Esophagus squamous epithelium (tissue), 5 donors: ENCODE data around the gene CXCL14. TPM values are rescaled to one million over a fixed set of nuclear protein-coding genes. Genes with fewer than 3 reads are reported as not detected.

Source experiments
- DNase-seq: peaks from one replicate; lab custom pipeline; 2025; lab: John Stamatoyannopoulos, UW
- H3K27ac ChIP-seq, 4 donors: fragments of 200-600 bp; sonication (generic); one replicate each; pipeline ENCODE4 v1.5.1; 2016 to 2019; ENCODE audit warnings: mild to moderate bottlenecking in 1 of 4
- H3K27me3 ChIP-seq, 4 donors: fragments of 200-600 bp; sonication (generic); 1 replicate in 3 of 4; 2 replicates in 1 of 4; pipeline versions ENCODE4 v1.5.1 to v1.6.0; 2017 to 2021; ENCODE audit warnings: antibody characterized with exemption in 1 of 4
- H3K36me3 ChIP-seq, 3 donors: fragments of 200-600 bp; sonication (generic); one replicate each; pipeline ENCODE4 v1.5.1; 2016 to 2019
- H3K4me1 ChIP-seq, 3 donors: fragments of 200-600 bp; sonication (generic); one replicate each; pipeline ENCODE4 v1.5.1; 2017 to 2019
- H3K4me3 ChIP-seq, 4 donors: fragments of 200-600 bp; sonication (generic); 1 replicate in 3 of 4; 2 replicates in 1 of 4; pipeline ENCODE4 v1.5.1; 2016 to 2019; ENCODE audit warnings: mild to moderate bottlenecking in 2 of 4, moderate library complexity in 1 of 4
- H3K9me3 ChIP-seq, 3 donors: fragments of 200-600 bp; sonication (generic); one replicate each; pipeline ENCODE4 v1.5.1; 2016 to 2019
- POLR2A ChIP-seq, 4 donors: fragments of 450-650 bp; IDR thresholded peaks; one replicate each; pipeline ENCODE4 v1.6.1; 2017; ENCODE audit warnings: antibody characterized with exemption in 4 of 4, mild to moderate bottlenecking in 4 of 4, moderate library complexity in 3 of 4
- WGBS, 2 donors: methylation state at CpG; one replicate each; pipeline ENCODE4 v1.1.5; 2018; 5-methylcytosine and 5-hydroxymethylcytosine counted together
- intact Hi-C: fragments of 100-400 bp; cut with DNase I; formaldehyde crosslinking; loops from one replicate; pipeline ENCODE4 v1.15.0; 2022
- total RNA-seq, 4 donors: library from RNA; depleted of rRNA; stranded (reverse); fragments of >200 nt; gene quantifications; one replicate each; pipeline ENCODE4 v1.1.0, GENCODE V29; 2016
- TF ChIP-seq, protein P1 (sequence below), 6 experiments: fragments of 450-650 bp in 4 of 6; fragments of 200-600 bp in 2 of 6; sonication (generic) in 2 of 6; IDR thresholded peaks; one replicate each; pipeline ENCODE4 v1.5.1; 2016 to 2019; ENCODE audit warnings: antibody characterized with exemption in 6 of 6, mild to moderate bottlenecking in 4 of 6, moderate library complexity in 4 of 6
- donor health status: DM: yes; HTN: yes; CAD: no.

The CXCL14 gene
- total RNA-seq, 4 donors from 2014 or later = 23.1 to 160 (median 95.4) TPM

DNA sequence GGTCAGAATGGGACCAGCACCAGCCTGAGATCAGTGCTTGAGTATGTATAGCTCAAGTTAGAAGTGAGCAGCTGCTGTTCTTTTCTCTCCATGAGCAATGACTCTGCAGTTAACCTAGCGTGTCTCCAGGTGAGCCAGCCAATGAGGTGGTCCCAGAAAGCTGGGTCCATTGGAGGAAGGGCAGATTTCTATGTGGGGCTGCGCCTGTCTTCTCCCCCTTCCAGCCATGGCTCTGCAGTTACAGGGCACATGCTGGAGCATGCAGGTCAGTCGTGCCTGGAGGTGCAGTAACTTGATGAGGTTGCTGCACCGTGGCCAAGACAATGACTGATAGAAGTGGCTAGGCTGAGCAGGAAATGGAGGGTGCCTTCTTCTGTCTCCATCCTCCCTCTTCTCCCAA is 29.6 kb upstream of the CXCL14 start:
- Histone ChIP-seq H3K4me1 (peaks cover 5 to 39% (median 9%) of the 10 kb centered on the region in 3 donors), H3K27ac (peak overlapping the region in 3 of 4 donors; percentile 25 to 56 (median 55)), H3K36me3 (no peaks in the 10 kb centered on the region), H3K9me3 (no peaks in the 10 kb centered on the region), H3K27me3 (no peaks in the 10 kb centered on the region), H3K4me3 (no peak overlapping the region)
- intact Hi-C loops = no loop called here
- WGBS, 2 donors = no CpG with 5 or more reads among the region's 4 CpGs
- TF ChIP-seq, protein P1, sequence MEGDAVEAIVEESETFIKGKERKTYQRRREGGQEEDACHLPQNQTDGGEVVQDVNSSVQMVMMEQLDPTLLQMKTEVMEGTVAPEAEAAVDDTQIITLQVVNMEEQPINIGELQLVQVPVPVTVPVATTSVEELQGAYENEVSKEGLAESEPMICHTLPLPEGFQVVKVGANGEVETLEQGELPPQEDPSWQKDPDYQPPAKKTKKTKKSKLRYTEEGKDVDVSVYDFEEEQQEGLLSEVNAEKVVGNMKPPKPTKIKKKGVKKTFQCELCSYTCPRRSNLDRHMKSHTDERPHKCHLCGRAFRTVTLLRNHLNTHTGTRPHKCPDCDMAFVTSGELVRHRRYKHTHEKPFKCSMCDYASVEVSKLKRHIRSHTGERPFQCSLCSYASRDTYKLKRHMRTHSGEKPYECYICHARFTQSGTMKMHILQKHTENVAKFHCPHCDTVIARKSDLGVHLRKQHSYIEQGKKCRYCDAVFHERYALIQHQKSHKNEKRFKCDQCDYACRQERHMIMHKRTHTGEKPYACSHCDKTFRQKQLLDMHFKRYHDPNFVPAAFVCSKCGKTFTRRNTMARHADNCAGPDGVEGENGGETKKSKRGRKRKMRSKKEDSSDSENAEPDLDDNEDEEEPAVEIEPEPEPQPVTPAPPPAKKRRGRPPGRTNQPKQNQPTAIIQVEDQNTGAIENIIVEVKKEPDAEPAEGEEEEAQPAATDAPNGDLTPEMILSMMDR (IDR thresholded peaks at IDR 0.05) = no peak
- TF ChIP-seq POLR2A (IDR thresholded peaks at IDR 0.05) = no peak
- DNase-seq = no peak

DNA sequence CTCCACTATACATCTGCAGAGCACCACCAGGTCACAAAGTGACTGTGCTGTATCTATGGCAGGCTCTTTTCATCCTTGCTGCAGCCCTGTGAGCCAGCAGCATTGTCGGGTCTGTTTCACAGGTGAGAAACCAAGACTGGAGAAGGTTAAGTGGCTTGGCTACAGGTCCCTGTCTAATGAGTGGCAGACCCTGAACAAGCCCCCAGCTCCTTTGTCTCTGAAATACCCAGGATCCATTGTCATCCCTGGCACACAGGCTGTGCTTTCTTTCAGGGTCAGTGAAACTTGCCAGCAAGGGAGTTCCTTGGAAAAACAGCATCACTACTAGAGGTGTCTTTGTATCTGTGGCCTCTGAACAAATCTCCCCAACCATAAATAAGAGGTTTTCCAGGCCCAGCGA is 27.6 kb upstream of the CXCL14 start:
- TF ChIP-seq, protein P1 (IDR thresholded peaks at IDR 0.05) = no peak
- TF ChIP-seq POLR2A (IDR thresholded peaks at IDR 0.05) = no peak
- peaks cover 7 to 45% (median 9%) of the 10 kb centered on the region in 3 donors for H3K4me1 ChIP-seq
- H3K36me3 ChIP-seq = no peaks in the 10 kb centered on the region
- no peak overlapping the region for H3K27ac ChIP-seq
- H3K27me3 ChIP-seq = peaks cover 0 to 3% (median 0%) of the 10 kb centered on the region in 4 donors
- DNase-seq = no peak
- intact Hi-C loops = no loop called here
- H3K9me3 ChIP-seq = no peaks in the 10 kb centered on the region
- no peak overlapping the region for H3K4me3 ChIP-seq
- 44 to 75% methylated on average over 1 to 2 of the region's 2 CpGs for WGBS, 2 donors

DNA sequence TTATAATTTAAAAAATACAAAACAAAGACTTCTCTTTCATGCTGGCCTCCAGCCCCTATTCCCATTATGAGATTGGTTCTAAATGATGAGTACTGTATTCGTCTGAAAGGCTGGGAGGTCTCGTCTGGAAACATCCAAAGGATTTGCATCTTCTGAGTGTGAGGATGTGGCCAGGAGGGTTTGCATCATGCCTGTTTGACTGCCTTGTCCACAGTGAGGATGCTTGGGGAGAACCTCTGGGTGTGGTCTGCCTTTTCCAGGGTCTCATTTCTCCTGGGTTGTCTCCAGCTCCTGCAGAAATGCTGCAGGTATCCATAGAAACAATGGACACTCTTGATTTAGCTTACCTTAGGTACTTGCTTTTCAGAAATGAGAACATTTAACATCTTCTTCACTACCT is 26.4 kb upstream of the CXCL14 start:
- TF ChIP-seq, protein P1 (IDR thresholded peaks at IDR 0.05) = no peak
- no peak for TF ChIP-seq POLR2A (IDR thresholded peaks at IDR 0.05)
- intact Hi-C loops = no loop called here
- Histone ChIP-seq H3K4me3 (no peak overlapping the region), H3K27ac (no peak overlapping the region), H3K4me1 (peaks cover 7 to 45% (median 9%) of the 10 kb centered on the region in 3 donors), H3K9me3 (no peaks in the 10 kb centered on the region), H3K27me3 (peaks cover 0 to 6% (median 0%) of the 10 kb centered on the region in 4 donors), H3K36me3 (no peaks in the 10 kb centered on the region)
- no peak for DNase-seq
- WGBS, 2 donors = 50 to 79% methylated on average over 1 to 2 of the region's 2 CpGs

DNA sequence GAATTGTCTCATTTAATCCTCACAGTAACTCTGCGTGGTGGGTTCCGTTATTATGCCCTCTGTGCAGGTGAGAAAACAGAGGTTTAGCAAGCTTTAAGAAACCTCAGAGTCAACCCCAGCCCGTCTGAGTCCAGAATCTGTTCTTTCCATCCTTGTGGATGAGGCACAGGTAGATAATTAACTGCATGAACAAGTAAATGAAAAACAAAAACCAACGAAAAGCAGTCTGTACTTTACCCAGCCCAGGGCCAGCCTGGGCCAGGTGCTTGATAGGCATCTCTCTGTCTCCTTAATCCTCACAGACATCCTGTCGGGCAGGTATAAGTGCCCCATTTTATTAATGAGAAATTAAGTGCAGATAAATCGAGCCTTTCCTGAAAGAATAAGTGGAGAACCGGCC is 25.3 kb upstream of the CXCL14 start:
- Histone ChIP-seq H3K4me3 (no peak overlapping the region), H3K36me3 (no peaks in the 10 kb centered on the region), H3K27ac (peak overlapping the region in 1 of 4 donors; percentile 42), H3K4me1 (peaks cover 7 to 34% (median 9%) of the 10 kb centered on the region in 3 donors), H3K27me3 (peaks cover 0 to 6% (median 0%) of the 10 kb centered on the region in 4 donors), H3K9me3 (no peaks in the 10 kb centered on the region)
- intact Hi-C loops = no loop called here
- no peak for DNase-seq
- 41 to 55% methylated on average over 7 of the region's 7 CpGs for WGBS, 2 donors
- TF ChIP-seq, protein P1 (IDR thresholded peaks at IDR 0.05) = no peak
- no peak for TF ChIP-seq POLR2A (IDR thresholded peaks at IDR 0.05)

DNA sequence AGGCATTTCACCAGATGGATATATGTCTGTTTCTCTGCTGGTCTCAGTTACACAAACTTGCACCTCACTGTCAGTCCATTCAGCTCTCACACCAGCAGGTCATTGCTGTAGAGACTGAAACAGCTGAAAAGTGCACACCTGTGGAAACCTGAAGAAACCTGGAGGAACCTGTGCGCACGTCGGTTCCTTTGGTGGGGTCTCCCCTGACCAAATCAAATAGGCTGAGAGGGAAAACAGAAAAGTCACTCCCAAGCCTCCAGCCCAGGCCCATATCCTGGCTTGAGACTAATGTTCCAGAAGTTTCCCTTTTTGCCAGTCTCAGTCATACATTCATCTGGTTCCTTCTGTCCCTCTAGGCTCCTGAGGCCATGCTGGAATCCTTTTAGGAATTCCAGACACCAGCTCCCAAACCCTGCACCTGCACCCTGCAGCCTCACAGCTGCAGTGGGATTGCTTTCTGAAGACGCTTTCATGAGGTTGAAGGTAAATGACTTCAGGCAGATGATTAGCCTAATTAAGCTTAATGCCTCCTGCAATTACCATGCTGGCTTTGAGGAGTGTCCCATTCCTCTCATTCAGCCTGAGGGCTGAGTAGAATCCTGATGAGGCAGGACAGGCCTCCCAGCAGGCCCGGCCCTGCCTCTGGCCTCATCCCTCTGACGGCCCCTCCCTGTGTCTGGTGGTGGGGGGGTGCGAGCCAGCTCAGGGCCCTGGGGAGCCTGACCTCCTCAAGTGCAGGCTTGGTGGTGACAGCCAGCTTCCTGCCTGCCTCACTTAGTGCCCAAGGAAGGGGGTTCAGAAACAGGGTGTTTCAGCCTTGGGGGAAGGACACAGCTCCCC is 24.3 kb upstream of the CXCL14 start:
- intact Hi-C loops = no loop called here
- 64 to 79% methylated on average over 3 to 4 of the region's 7 CpGs for WGBS, 2 donors
- TF ChIP-seq, protein P1 (IDR thresholded peaks at IDR 0.05) = no peak
- TF ChIP-seq POLR2A (IDR thresholded peaks at IDR 0.05) = no peak
- no peak overlapping the region for H3K4me3 ChIP-seq
- peak overlapping the region in 1 of 4 donors; percentile 42 for H3K27ac ChIP-seq
- no peaks in the 10 kb centered on the region for H3K36me3 ChIP-seq
- H3K27me3 ChIP-seq = peaks cover 0 to 6% (median 0%) of the 10 kb centered on the region in 4 donors
- DNase-seq = no peak
- H3K4me1 ChIP-seq = peaks cover 0 to 25% (median 7%) of the 10 kb centered on the region in 3 donors
- H3K9me3 ChIP-seq = no peaks in the 10 kb centered on the region
